ENCODE results near the gene ASIC3. TPM values are rescaled to one million over a fixed set of nuclear protein-coding genes. Genes with fewer than 3 reads are reported as not detected.

Gene ASIC3
- total and polyA plus RNA-seq, 2 of the 8 experiments (the other 6 are each of a cell fraction or from before 2014, with no cell fraction given), result 1.6 to 1.9 TPM

GRCh38 chr7:151060113-151060415, 11.7 kb downstream of the ASIC3 start:
- peaks cover 5 to 9% of the 10 kb centered on the region in 2 experiments for H4K20me1 ChIP-seq (replicated peaks in 1 of 2; ENCODE audit: control insufficient read depth in 1 of 2, insufficient read depth in 2 of 2, low read length in 2 of 2)
- TF ChIP-seq CHD1 (IDR thresholded peaks at IDR 0.05; ENCODE audit: low read depth, low read length) (no peak), E2F6 (IDR thresholded peaks at IDR 0.05) (no peak), KDM1A (IDR thresholded peaks at IDR 0.05; ENCODE audit: borderline replicate concordance, low read length) (no peak), JUN (IDR thresholded peaks at IDR 0.05; ENCODE audit: low read depth, low read length) (no peak), SRF (IDR thresholded peaks at IDR 0.05; ENCODE audit: low read depth, low read length) (no peak), SIN3A (conservative IDR thresholded peaks at IDR 0.05 in 1 of 2, IDR thresholded peaks at IDR 0.05 in 1 of 2; ENCODE audit: low read depth in 1 of 2, low read length in 2 of 2) (peak in 1 of 2 experiments; percentile 26; a peak in 1 of 4 replicates), CTBP2 (IDR thresholded peaks at IDR 0.05; ENCODE audit: borderline replicate concordance, insufficient read depth, insufficient read length, low read length) (no peak), EP300 (IDR thresholded peaks at IDR 0.05; ENCODE audit: borderline replicate concordance in 1 of 2, low read depth in 2 of 2, low read length in 2 of 2) (no peak), SAP30 (IDR thresholded peaks at IDR 0.05; ENCODE audit: insufficient read depth, insufficient replicate concordance, low read length) (no peak), KDM4A (IDR thresholded peaks at IDR 0.05; ENCODE audit: low read depth, low read length, severe bottlenecking) (peak; percentile 47), FOSL1 (IDR thresholded peaks at IDR 0.05; ENCODE audit: insufficient read depth, low read depth, low read length) (no peak)

More at GRCh38 chr7:151060113-151060415, 11.7 kb downstream of the ASIC3 start:
- Histone ChIP-seq H3K4me3 (ENCODE audit: extremely low read depth in 1 of 4, insufficient read depth in 2 of 4, low read depth in 3 of 4, low read length in 4 of 4) (peak overlapping the region; percentile 59 to 91 (median 74)), H3K79me1 (ENCODE audit: low read depth, low read length) (peaks cover 6% of the 10 kb centered on the region; the same call in 1 of the 2 replicates), H2AK5ac (ENCODE audit: low read depth, low read length) (no peak overlapping the region), H3K14ac (ENCODE audit: insufficient read length) (no peak overlapping the region), H2AFZ (ENCODE audit: low read length) (no peak overlapping the region), H3K27ac (ENCODE audit: low read depth, low read length) (no peak overlapping the region), H3K56ac (replicated peaks; ENCODE audit: insufficient read length, low read depth, low read length) (no peak overlapping the region), H2BK12ac (ENCODE audit: low read depth, low read length) (0 out of 2 replicates have a peak overlapping the region, but pooled peaks have one; percentile 80), H2BK20ac (ENCODE audit: low read length) (no peak overlapping the region), H3K4ac (replicated peaks; ENCODE audit: insufficient read length, low read depth, low read length) (no peak overlapping the region), H3K23me2 (ENCODE audit: low read depth, low read length) (peaks cover 33% of the 10 kb centered on the region), H4K8ac (ENCODE audit: extremely low read depth, insufficient read depth, low read length) (peak overlapping the region; percentile 45; the same call in 1 of the 2 replicates), H3K23ac (ENCODE audit: insufficient read length) (no peak overlapping the region), H4K5ac (ENCODE audit: insufficient read length, low read depth, low read length) (peak overlapping the region; percentile 26), H3K27me3 (replicated peaks in 1 of 4; ENCODE audit: control insufficient read depth in 3 of 4, extremely low read depth in 1 of 4, insufficient read depth in 3 of 4, low read length in 3 of 4) (peaks cover 0 to 9% (median 4%) of the 10 kb centered on the region in 4 experiments; a peak in 5 of 7 replicates), H3K9me3 (ENCODE audit: insufficient read depth in 2 of 2, low read depth in 1 of 2, low read length in 1 of 2) (no peaks in the 10 kb centered on the region), H3K18ac (ENCODE audit: extremely low read depth, low read length) (peak overlapping the region; percentile 71), H2BK120ac (replicated peaks; ENCODE audit: low read depth, low read length) (no peak overlapping the region), H3K36me3 (ENCODE audit: control insufficient read depth in 2 of 4, insufficient read depth in 4 of 4, low read length in 3 of 4) (peaks cover 0 to 8% (median 6%) of the 10 kb centered on the region in 4 experiments; a peak in 4 of 8 replicates), H3K4me1 (replicated peaks in 1 of 4; ENCODE audit: control insufficient read depth in 3 of 4, insufficient read depth in 4 of 4, low read length in 3 of 4) (peaks cover 9 to 42% (median 32%) of the 10 kb centered on the region in 4 experiments), H3K79me2 (ENCODE audit: control insufficient read depth in 1 of 2, insufficient read depth in 2 of 2, low read length in 2 of 2) (peaks cover 0 to 8% of the 10 kb centered on the region in 2 experiments; a peak in 1 of 4 replicates), H3K9ac (replicated peaks in 1 of 4; ENCODE audit: extremely low read depth in 1 of 4, low read depth in 3 of 4, low read length in 3 of 4) (peak overlapping the region in 2 of 4 experiments; percentile 20 to 29; a peak in 3 of 7 replicates), H4K91ac (replicated peaks; ENCODE audit: insufficient read length, low read length) (no peak overlapping the region), H3K4me2 (ENCODE audit: insufficient read depth in 1 of 2, low read depth in 2 of 2, low read length in 2 of 2) (peak overlapping the region; percentile 86 to 99), H2BK5ac (ENCODE audit: low read depth, low read length) (0 out of 2 replicates have a peak overlapping the region, but pooled peaks have one; percentile 60), H2BK15ac (ENCODE audit: low read length) (no peak overlapping the region)
- ChIA-PET CTCF (ENCODE audit: partially characterized antibody) (interaction anchor here (0.7 to 9.7 kb wide), 14 partner anchors 17 to 84 kb away, joined by 3 to 88 read pairs (median 4); partner anchors contain the start of gene ABCB8), POLR2A (ENCODE audit: partially characterized antibody) (interaction anchor here (0.8 to 2.0 kb wide), 8 partner anchors 9 to 51 kb away, joined by 3 to 15 read pairs (median 5); partner anchors contain the start of gene ABCB8)
- DNase-seq (ENCODE audit: low read depth in 1 of 2, low spot score in 2 of 2) (no peak), FAIRE-seq (no peak)
- 5% methylated on average over 16 of the region's 17 CpGs; no CpG with 5 or more reads in 1 of the 2 experiments for WGBS, 2 experiments (ENCODE audit: extremely low coverage in 1 of 2, insufficient coverage in 1 of 2, insufficient read length in 1 of 2, insufficient replicate concordance in 2 of 2, low coverage in 1 of 2, low lambda C conversion rate in 2 of 2, missing lambda C conversion rate in 1 of 2)
